HG02884 (cell line): ENCODE results near the gene PLAAT2.
A peak's percentile ranks its signal among the peaks of the same experiment; 100 is the strongest.
"Not testable (repeated sequence)": the region's sequence is repeated elsewhere in the genome, so short reads cannot be mapped to it uniquely, and the experiment has no call there.

Experiments used
- ATAC-seq: cut with Tn5 transposase; IDR thresholded peaks from one replicate; pipeline ENCODE4 v1.9.1; 2021; ENCODE audit warnings: mild to moderate bottlenecking, moderate library complexity; ENCODE audit not compliant: unreplicated experiment

Gene PLAAT2

GRCh38 chr11:63551091-63551888, 11.9 kb downstream of the PLAAT2 start:
- ATAC-seq: no peak

GRCh38 chr11:63550156-63550700, 13.0 kb downstream of the PLAAT2 start:
- ATAC-seq: not testable (repeated sequence)

DNA sequence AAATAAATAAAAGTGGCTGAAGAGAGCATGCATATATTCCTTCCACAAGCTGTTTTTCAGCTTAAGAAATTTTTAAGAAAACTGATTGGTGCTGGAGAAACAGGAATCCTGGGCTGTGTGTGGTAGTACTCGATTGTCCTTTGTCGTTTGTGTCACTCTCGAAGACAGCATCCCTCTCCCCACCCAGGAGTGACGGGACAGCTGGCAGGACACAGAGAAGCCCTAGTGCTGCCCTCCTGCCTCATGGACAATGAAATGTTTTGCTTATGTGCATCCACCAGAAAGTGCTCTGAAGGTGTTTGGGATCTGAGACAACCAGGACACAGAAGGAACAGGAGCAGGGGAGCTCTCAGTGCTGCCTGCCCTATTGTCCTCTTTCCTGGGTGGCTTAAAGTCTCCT, 13.8 kb downstream of the PLAAT2 start:
- ATAC-seq: no peak

DNA sequence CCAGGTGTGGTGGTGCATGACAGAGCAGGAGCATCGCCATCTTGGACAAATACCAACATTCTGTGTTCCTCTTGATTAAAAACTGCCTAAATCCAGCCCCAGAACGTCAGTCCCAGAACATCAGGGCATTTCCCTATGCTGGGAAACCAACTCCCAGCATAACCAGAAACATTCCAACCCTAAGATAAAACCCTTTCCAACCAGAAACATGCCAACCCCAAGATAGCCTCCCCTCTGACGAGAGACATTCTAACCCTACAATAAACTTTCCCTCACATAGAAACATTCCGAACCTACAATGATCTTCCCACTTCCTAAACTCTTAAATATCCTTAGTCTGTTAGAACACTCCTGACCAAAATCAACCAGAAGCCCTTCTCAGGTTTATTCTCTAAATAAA, 15.0 kb downstream of the PLAAT2 start:
- ATAC-seq: no peak

DNA sequence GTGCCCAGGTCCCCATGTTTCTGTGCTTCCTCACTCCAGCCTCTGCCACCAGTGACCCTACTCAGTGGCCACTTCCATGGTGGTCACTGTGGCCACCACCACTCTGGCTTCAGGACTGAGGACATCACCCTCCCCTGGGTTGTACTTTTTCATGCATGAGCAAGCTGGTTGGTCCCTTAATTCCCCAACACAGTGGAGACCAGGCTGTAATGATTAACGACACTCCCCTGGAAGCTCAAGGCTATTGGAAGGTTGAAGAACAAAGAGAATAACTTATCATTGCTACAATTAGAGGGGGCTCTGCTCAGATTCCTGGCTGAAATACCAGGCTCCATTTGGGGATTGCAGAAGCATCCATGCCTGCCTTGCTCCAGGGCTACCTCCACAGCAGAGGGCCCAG, 16.1 kb downstream of the PLAAT2 start:
- no peak for ATAC-seq

- no peak for ATAC-seq
Measured at GRCh38 chr11:63543711-63544110, 19.5 kb downstream of the PLAAT2 start.

- not testable (repeated sequence) for ATAC-seq
Measured at GRCh38 chr11:63542506-63542905, 20.7 kb downstream of the PLAAT2 start.

- ATAC-seq: no peak
Measured at GRCh38 chr11:63537293-63538101, 25.7 kb downstream of the PLAAT2 start.

DNA sequence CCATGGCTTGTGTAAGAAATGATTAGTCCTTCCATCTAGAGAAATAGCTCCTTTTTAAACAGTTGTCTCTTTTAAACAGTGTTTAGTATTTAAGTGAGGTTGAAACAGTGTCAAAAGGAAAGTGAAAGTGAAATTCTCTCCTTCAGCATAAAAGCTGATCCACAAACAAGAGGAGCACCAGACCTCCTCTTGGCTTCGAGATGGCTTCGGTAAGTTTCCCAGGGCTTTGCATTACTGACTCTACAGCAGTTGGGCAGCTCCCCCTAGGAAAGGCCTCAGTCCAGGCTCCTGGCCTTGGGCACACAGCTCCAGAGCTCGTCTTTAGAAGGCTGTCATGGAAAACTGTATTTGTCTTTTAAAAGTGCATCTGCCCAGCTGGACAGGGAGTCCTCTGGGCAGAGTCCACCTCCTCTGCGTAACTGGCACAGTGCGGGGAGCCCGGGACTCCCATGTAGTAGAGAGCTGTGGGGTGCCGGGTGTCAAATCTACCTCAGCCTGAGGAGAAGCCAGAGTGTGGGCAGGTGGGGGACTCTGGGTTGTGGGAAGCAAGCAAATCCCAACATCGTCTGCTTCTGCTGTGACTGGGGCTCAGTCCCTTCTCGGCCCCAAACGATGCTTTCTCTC, 26.4 kb downstream of the PLAAT2 start, which contains the start of gene PLAAT4:
Gene PLAAT4 (plus strand): TSS at position 140 of the 624 bp plus-strand sequence. CDS start 61 bp downstream, at position 201.
- no peak for ATAC-seq

DNA sequence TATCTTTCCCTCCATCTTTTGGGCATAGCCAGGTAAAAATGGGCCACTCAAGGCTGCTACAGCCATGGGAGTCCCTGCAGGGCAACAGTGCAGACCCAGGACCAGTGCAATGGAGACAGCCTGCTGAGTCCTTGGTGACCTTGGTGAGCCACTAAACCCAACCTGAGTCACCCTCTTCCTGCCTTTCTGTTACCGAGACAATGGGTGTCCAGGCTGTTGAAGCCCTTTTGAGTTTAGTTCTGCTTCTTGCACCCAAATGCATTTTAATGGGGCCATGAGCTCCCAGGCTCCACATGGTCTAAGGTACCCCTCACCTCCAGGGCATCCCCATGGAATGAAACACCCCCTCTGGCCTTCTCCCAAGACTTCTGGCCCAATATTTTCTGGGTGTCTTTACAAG, 27.4 kb downstream of the PLAAT2 start:
- ATAC-seq: no peak

GRCh38 chr11:63534895-63535461, 28.2 kb downstream of the PLAAT2 start:
- peak; percentile 56 for ATAC-seq

- ATAC-seq: no peak
Measured at GRCh38 chr11:63534076-63534475, 29.1 kb downstream of the PLAAT2 start.

DNA sequence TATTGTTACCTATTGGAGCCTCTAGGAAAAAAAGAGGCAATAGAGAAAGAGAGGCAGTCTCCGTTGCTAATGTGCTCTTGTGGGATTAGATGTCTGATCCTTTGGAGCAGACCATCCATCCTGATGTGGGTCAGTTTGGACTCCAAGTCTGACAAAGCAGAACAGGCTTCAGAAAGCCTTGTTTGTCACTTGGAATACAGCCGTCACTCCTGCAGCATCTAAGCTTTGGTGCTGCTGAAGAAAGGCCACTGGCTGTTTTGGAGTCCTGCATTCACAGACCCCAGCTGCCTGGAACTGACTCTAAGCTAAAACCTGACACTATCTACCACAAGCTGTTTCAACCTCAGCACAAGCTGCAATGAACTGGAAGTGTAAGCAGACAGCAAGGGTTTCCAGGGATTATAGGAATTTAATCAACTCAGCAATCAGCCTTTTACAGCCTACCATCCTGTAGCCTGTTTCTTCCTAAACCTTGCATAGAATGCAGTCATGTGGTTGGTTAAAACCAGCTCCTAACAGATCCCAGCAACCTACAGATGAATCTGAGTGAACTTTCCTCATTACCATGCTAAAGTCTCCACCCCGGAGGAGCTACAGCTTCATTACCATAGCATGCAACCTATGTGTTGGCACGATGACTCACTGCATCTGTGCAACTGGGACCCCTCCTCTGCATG, 30.2 kb downstream of the PLAAT2 start:
- ATAC-seq: no peak

DNA sequence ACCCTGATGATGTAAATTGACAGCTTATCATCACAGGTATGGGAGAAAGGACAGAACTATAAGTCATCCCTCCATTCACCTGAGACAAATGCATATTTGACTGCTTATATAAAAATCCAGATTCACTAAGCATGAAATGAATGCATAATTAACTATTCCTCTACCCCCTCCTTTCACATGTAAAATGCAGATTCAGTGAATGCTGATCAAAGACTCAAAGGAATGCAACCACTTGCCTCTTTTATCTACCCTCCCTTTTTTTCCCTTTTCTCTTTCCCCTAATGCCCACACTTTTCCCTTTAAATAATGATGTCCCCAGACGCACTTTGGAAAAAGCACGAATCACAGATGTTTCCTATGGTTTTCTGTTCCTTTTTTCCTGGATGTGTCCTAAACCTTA, 31.1 kb downstream of the PLAAT2 start:
- ATAC-seq: no peak

DNA sequence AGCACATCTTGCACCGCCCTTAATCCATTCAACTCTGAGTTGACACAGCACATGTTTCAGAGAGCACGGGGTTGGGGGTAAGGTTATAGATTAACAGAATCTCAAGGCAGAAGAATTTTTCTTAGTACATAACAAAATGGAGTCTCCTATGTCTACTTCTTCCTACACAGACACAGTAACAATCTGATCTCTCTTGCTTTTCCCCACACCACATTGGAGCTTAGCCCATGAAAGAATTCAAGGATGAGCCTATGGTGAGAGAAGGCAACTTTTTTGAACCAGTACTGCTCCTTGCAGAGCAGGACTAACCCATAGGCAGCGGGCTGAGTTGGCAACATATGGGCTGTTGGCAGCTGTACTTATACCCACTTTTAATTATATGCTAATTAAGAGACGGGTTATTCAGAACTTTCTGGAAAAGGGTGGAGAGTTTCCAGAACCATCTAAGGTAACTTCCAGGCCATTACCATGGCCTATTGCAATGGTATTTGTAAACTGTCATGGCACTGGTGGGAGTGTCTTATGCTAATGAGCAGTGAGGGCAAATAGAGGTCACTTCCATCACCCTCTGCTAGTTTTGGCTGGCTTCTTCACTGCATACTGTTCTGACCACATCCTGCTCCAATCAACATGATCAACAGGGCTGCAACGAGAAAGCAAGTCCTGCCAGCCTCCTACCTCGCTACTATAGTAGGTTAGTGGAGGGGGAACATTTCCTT, 31.9 kb downstream of the PLAAT2 start:
- ATAC-seq: peak; percentile 59

DNA sequence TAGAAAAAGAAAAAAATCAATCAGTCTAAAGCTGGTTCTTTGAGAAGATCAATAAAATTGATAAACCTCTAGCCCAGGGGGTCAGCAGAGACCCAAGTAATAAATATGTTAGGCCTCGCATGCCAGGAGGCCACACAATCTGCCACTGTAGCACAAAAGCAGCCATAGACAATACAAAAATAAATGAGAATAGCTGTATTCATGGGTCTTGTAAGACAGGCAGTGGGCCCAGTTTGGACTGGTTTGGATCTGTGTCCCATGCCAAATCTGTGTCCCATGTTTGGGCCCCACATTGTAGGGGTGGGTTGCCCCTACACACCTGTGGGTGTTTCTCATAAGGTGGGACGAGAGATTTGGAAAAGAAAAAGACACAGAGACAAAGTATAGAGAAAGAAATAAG, 33.2 kb downstream of the PLAAT2 start:
- ATAC-seq: no peak

- not testable (repeated sequence) for ATAC-seq
Measured at GRCh38 chr11:63529373-63529772, 33.8 kb downstream of the PLAAT2 start.

GRCh38 chr11:63528729-63529278, 34.4 kb downstream of the PLAAT2 start:
- not testable (repeated sequence) for ATAC-seq

GRCh38 chr11:63528156-63528555, 35.0 kb downstream of the PLAAT2 start:
- not testable (repeated sequence) for ATAC-seq
